Activated CD8-positive, alpha-beta memory T cell treated with anti-CD3 and anti-CD28 coated beads, Interleukin-2, amount 50 U/mL, for 1 hour (primary cell): ENCODE data around the gene VIPR2.

ENCODE experiments used
- DNase-seq: peaks from one replicate; pipeline ENCODE4 v3.0.0-alpha.2; 2020; ENCODE audit errors: extremely low read depth

Gene VIPR2

GRCh38 chr7:159027056-159027788 is 117.4 kb downstream of the VIPR2 start:
- DNase-seq, result no peak

DNA sequence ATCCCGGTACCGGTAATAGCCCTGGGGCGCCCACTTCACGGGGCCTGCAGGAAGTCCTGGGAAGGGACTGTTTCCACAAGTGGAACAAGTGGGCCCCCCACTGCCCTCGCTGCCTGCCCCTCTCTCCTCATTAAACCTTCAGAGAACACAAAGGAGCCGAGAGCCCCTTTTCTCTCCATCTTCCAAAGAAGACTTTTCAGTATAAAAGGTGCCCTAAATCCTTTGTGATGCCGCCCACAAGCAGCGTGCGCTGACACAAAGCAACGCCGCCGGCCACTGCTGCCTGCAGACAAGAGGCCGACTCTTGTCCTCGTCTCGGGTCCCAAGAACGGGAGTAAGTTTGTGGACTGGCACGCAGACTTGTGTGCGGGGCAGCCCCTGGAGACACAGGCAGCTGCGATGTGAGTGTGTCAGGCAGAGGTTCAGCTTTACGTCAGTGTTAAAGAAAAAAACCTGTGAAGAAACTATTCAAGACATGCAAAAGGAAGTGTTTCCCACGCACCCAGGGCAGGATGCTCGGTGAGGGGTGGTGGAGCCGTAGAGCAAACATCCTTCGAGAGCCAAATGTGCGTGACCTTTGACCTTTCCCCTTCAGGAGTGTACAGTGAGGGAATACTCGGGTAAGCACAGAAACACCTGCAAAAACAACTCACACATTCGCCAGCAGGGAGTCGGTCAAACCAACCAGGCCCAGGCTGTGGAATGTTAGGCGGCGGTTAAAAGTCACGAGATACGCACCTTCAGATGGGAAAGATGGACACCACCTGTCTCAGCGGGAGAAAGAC is 118.2 kb downstream of the VIPR2 start:
- no peak for DNase-seq

DNA sequence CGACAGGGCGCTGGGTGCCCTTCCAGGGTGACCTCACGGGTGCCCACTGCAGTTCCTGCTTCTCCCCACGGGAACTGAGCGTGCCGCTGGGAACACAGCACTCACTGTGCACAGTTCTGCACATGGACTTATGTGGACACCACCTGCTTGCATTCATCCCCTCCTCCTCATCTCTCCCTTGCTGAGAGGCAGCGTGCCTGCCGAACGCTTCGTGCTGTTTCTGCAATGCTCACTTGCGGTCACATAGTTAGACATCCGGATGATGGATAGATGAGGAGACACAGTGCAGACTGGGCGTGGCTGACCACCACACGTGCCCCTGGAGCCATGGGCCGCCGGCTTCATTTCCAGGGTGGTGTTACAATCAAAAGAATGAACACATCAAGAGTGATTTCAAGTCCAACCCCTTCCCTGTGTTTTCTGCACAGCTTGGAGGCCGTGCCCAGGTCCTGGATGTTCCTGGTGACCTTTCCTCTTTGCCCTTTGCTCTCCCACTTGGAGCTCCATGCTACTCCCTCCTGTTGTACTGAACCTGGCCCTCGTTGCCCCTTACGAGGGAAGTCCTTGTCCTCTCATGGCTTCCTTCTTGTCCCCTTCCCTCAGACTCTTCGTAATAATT is 119.4 kb downstream of the VIPR2 start:
- no peak for DNase-seq

DNA sequence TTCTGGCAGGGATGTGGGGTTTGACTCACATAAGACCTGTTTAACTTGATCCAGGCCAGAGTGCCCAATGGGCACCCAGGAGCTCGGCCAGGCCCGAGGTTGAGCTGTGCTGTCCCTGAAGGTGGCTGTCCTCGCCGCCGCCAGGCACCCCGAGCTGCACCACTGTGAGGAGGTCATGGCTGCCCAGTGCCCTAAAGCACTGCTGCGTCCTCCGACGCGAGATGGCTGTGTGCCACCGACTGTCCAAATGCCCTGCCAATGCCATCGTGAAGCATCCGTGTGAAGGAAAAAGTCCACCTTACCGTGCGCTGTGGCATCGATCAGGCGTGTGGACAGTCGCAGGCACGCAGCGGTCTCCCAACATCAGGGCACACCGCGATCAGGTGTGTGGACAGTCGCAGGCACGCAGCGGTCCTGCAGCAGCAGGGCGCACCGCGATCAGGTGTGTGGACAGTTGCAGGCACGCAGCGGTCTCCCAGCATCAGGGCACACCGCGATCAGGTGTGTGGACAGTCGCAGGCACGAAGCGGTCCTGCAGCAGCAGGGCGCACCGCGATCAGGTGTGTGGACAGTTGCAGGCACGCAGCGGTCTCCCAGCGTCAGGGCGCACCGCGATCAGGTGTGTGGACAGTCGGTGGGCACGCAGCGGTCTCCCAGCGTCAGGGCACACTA is 120.3 kb downstream of the VIPR2 start:
- DNase-seq, result no peak

- DNase-seq, result no peak
Measured at GRCh38 chr7:159023746-159024145, 120.9 kb downstream of the VIPR2 start.

GRCh38 chr7:159023206-159023605 is 121.5 kb downstream of the VIPR2 start:
- no peak for DNase-seq

DNA sequence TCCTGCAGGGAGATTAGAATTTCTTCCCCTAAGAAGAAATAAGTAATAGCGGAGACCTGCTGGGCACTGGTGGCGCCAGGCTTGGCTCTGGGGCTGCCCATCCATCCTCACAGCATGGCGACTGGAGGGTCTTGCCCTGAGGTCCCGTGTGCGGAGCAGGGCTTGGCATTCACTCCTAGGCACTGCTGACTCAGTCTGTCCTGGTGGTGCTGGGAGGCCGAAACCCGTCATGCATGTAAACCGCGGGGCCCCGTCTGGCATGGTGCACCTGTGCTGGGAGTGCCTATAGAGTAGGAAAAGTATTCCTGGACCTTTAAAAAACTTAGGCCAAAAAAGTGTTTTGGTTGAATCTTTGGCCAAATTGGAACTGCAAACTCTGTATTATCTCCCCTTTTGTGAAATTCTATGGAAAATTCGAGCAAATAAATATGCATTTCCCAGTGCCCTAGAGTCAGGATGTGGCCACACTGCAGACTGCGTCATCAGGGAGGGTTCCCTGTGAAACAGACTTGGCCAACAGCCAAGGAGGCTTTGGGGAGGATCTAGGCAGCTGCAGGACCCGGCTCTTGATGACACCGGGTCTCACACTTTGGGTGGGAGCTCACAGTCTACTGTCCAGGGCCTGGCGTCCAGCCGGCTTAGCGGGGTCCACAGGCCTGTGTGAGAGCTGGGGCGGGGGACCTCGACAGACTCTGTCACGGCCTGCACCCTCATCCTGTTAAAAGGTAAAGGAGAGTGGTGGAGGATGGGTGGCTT is 122.3 kb downstream of the VIPR2 start:
- no peak for DNase-seq

DNA sequence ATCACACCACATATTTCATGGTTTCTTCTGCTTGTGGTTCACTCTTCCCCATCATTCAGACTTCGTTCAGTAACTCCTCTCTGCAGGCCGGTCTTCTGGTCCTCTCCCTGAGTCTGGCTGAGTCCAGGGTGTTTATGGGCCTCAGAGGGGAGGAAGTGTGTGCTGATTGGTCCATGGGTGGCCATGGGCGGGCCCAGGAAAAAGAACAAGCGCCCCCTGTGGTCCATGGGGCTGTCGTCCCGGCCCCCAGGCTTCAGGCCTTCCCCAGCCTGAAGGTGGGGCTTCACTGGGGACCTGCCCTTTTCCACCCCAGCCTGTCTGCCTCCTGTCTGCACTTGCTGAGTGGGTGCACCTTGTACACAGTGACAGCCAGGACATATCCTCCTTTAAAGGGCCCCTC is 123.7 kb downstream of the VIPR2 start:
- DNase-seq, result no peak

GRCh38 chr7:159019111-159019510 is 125.6 kb downstream of the VIPR2 start:
- no peak for DNase-seq

GRCh38 chr7:159017741-159018140 is 126.9 kb downstream of the VIPR2 start:
- no peak for DNase-seq

GRCh38 chr7:159017210-159017609 is 127.5 kb downstream of the VIPR2 start:
- DNase-seq, result no peak

GRCh38 chr7:159016591-159016990 is 128.1 kb downstream of the VIPR2 start:
- no peak for DNase-seq

- DNase-seq, result no peak
Measured at GRCh38 chr7:159015454-159016410, 128.9 kb downstream of the VIPR2 start.

DNA sequence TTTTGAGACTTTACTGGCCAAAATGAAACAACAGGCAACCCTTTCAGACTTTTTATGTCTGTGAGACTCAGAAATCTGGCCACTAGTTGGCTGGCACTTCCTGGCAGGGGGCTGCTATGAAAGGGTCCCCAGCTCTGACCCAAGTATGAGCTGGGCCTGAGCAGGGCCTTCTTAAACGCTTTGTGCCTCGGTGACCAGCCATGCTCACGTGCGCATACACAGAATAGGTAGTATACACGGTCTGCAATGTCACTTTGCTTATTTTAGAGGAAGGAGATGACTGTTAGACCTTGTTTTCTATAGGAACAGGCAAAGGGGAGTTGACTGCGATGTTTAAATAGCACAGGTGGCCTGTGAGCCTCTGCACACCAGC is 129.6 kb downstream of the VIPR2 start:
- DNase-seq, result no peak

- DNase-seq, result no peak
Measured at GRCh38 chr7:159014297-159015062, 130.2 kb downstream of the VIPR2 start.

- DNase-seq, result no peak
Measured at GRCh38 chr7:159013825-159014289, 130.8 kb downstream of the VIPR2 start.

- DNase-seq, result no peak
Measured at GRCh38 chr7:159013181-159013690, 131.4 kb downstream of the VIPR2 start.

DNA sequence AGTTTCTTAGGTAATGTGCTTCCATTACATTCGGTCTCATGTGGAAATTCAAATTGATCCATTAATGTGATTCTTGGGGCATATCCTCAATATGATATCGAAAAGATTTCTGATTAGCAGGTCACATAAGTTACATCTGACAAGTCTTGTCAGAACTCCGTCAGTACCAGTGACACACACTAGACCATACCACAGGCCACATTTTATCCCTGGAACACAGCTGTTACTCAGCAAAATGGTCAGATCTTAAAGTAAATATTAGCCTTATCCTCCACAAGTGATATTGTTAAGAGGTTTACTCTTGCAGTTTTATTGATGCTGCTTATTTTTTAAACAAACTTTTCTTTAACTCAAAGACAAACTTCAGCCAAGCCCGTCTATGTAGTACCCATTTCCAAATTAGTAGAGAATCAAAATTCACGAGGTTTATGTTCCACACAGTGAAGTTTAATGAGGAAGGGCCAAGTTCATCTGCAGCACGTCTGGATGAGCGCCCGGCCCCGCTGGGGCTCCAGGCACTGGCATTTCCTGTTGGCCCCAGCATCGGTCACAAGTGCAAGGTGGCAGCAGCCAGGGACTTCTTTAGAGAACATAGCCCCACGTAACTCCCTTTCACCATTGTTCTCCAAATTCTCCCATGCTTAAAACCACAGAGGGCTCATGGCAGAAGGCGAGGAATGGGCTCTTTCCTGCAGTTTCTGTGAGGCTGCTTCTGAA is 132.2 kb downstream of the VIPR2 start:
- no peak for DNase-seq

GRCh38 chr7:159011722-159012022 is 133.0 kb downstream of the VIPR2 start:
- DNase-seq, result no peak
